Muscle layer of duodenum (tissue), 2 donors: ENCODE measurements around the gene ARHGDIG.

ENCODE experiments used
- H3K27ac ChIP-seq: one replicate; pipeline ENCODE4 v1.7.0; 2013; ENCODE audit warnings: mild to moderate bottlenecking, low read length
- H3K27me3 ChIP-seq: one replicate; pipeline ENCODE4 v1.7.0; 2013; ENCODE audit warnings: low read depth, mild to moderate bottlenecking, control low read depth, low read length
- H3K36me3 ChIP-seq, 2 donors: one replicate each; pipeline ENCODE4 v1.7.0; 2013; ENCODE audit warnings: low read length in 2 of 2, control low read depth in 1 of 2, mild to moderate bottlenecking in 1 of 2; ENCODE audit not compliant: insufficient read depth in 2 of 2, control insufficient read depth in 1 of 2
- H3K4me1 ChIP-seq, 2 donors: one replicate each; pipeline ENCODE4 v1.7.0; 2013; ENCODE audit warnings: low read length in 2 of 2, mild to moderate bottlenecking in 2 of 2, control low read depth in 1 of 2, moderate library complexity in 1 of 2; ENCODE audit not compliant: insufficient read depth in 2 of 2, control insufficient read depth in 1 of 2
- H3K4me3 ChIP-seq, 2 donors: one replicate each; pipeline ENCODE4 v1.7.0; 2013; ENCODE audit warnings: low read length in 2 of 2, low read depth in 1 of 2, mild to moderate bottlenecking in 1 of 2
- H3K9me3 ChIP-seq, 2 donors: one replicate each; pipeline ENCODE4 v1.7.0; 2013; ENCODE audit warnings: low read length in 2 of 2, control low read depth in 1 of 2, mild to moderate bottlenecking in 1 of 2; ENCODE audit not compliant: control insufficient read depth in 1 of 2
- donor health status: healthy.

Gene ARHGDIG

GRCh38 chr16:280552-280951 is at the start of gene ARHGDIG:
TSS of gene ARHGDIG (plus strand) at chr16:280591. CDS start at chr16:280681, 90 bp downstream.
- H3K4me1 ChIP-seq: peaks cover 0 to 20% of the 10 kb centered on the region in 2 donors
- no peaks in the 10 kb centered on the region for H3K36me3 ChIP-seq
- H3K4me3 ChIP-seq: peak within 1 kb of the TSS in 1 of 2 donors; percentile 44
- no peaks in the 10 kb centered on the region for H3K9me3 ChIP-seq
- H3K27ac ChIP-seq: no peak within 1 kb of the TSS
- H3K27me3 ChIP-seq: no peaks in the 10 kb centered on the region

GRCh38 chr16:230949-231348 is 49.4 kb upstream of the ARHGDIG start:
- peaks cover 0 to 18% of the 10 kb centered on the region in 2 donors for H3K4me1 ChIP-seq
- no peak overlapping the region for H3K27ac ChIP-seq
- H3K36me3 ChIP-seq: peaks cover 13 to 23% of the 10 kb centered on the region in 2 donors
- H3K4me3 ChIP-seq: no peak overlapping the region
- no peaks in the 10 kb centered on the region for H3K27me3 ChIP-seq
- H3K9me3 ChIP-seq: no peaks in the 10 kb centered on the region

- H3K27ac ChIP-seq: peak within 1 kb of the TSS; percentile 97
- H3K4me3 ChIP-seq: peak within 1 kb of the TSS; percentile 82 to 91
- H3K4me1 ChIP-seq: peaks cover under 1 to 3% of the 10 kb centered on the region in 2 donors
- H3K27me3 ChIP-seq: no peaks in the 10 kb centered on the region
- peaks cover 0 to 5% of the 10 kb centered on the region in 2 donors for H3K36me3 ChIP-seq
- no peaks in the 10 kb centered on the region for H3K9me3 ChIP-seq
These were observed 45.7 kb upstream of the ARHGDIG start, which contains the start of gene FAM234A for GRCh38 chr16:234468-235305. TSS of gene FAM234A (plus strand) at chr16:234821. CDS start at chr16:254414, 19,593 bp downstream.

GRCh38 chr16:239948-240277 is 40.5 kb upstream of the ARHGDIG start:
- Histone ChIP-seq H3K9me3 (no peaks in the 10 kb centered on the region), H3K27ac (peak overlapping the region; percentile 52), H3K4me3 (no peak overlapping the region), H3K4me1 (peaks cover 6 to 12% of the 10 kb centered on the region in 2 donors), H3K36me3 (peaks cover 0 to 4% of the 10 kb centered on the region in 2 donors), H3K27me3 (no peaks in the 10 kb centered on the region)

GRCh38 chr16:240559-240958 is 39.8 kb upstream of the ARHGDIG start:
- H3K4me1 ChIP-seq: peaks cover 6 to 12% of the 10 kb centered on the region in 2 donors
- H3K27ac ChIP-seq: peak overlapping the region; percentile 4
- H3K27me3 ChIP-seq: no peaks in the 10 kb centered on the region
- H3K36me3 ChIP-seq: no peaks in the 10 kb centered on the region
- H3K9me3 ChIP-seq: no peaks in the 10 kb centered on the region
- no peak overlapping the region for H3K4me3 ChIP-seq

- H3K27ac ChIP-seq: peak overlapping the region; percentile 3
- peaks cover 6 to 12% of the 10 kb centered on the region in 2 donors for H3K4me1 ChIP-seq
- no peaks in the 10 kb centered on the region for H3K27me3 ChIP-seq
- H3K9me3 ChIP-seq: no peaks in the 10 kb centered on the region
- no peaks in the 10 kb centered on the region for H3K36me3 ChIP-seq
- H3K4me3 ChIP-seq: no peak overlapping the region
These were observed 38.1 kb upstream of the ARHGDIG start for GRCh38 chr16:242281-242680.

GRCh38 chr16:243348-243747 is 37.0 kb upstream of the ARHGDIG start:
- H3K27ac ChIP-seq: peak overlapping the region; percentile 23
- peaks cover 6 to 12% of the 10 kb centered on the region in 2 donors for H3K4me1 ChIP-seq
- H3K9me3 ChIP-seq: no peaks in the 10 kb centered on the region
- H3K27me3 ChIP-seq: no peaks in the 10 kb centered on the region
- no peak overlapping the region for H3K4me3 ChIP-seq
- no peaks in the 10 kb centered on the region for H3K36me3 ChIP-seq

GRCh38 chr16:245105-245504 is 35.3 kb upstream of the ARHGDIG start:
- no peak overlapping the region for H3K4me3 ChIP-seq
- no peak overlapping the region for H3K27ac ChIP-seq
- peaks cover 0 to 2% of the 10 kb centered on the region in 2 donors for H3K36me3 ChIP-seq
- no peaks in the 10 kb centered on the region for H3K27me3 ChIP-seq
- no peaks in the 10 kb centered on the region for H3K9me3 ChIP-seq
- H3K4me1 ChIP-seq: peaks cover 2 to 6% of the 10 kb centered on the region in 2 donors

GRCh38 chr16:247027-247426 is 33.4 kb upstream of the ARHGDIG start:
- H3K4me3 ChIP-seq: no peak overlapping the region
- H3K4me1 ChIP-seq: no peaks in the 10 kb centered on the region
- H3K27ac ChIP-seq: no peak overlapping the region
- H3K36me3 ChIP-seq: peaks cover 0 to 15% of the 10 kb centered on the region in 2 donors
- no peaks in the 10 kb centered on the region for H3K9me3 ChIP-seq
- no peaks in the 10 kb centered on the region for H3K27me3 ChIP-seq

- no peak overlapping the region for H3K4me3 ChIP-seq
- no peaks in the 10 kb centered on the region for H3K4me1 ChIP-seq
- peaks cover 0 to 28% of the 10 kb centered on the region in 2 donors for H3K36me3 ChIP-seq
- H3K27ac ChIP-seq: no peak overlapping the region
- H3K9me3 ChIP-seq: no peaks in the 10 kb centered on the region
- no peaks in the 10 kb centered on the region for H3K27me3 ChIP-seq
These were observed 31.0 kb upstream of the ARHGDIG start for GRCh38 chr16:249431-249830.

- peak overlapping the region; percentile 61 for H3K27ac ChIP-seq
These were observed 27.7 kb upstream of the ARHGDIG start for GRCh38 chr16:252366-253337.

More at GRCh38 chr16:252366-253337, 27.7 kb upstream of the ARHGDIG start:
- H3K4me3 ChIP-seq: no peak overlapping the region
- no peaks in the 10 kb centered on the region for H3K27me3 ChIP-seq
- no peaks in the 10 kb centered on the region for H3K4me1 ChIP-seq
- H3K36me3 ChIP-seq: peaks cover 5 to 54% of the 10 kb centered on the region in 2 donors
- H3K9me3 ChIP-seq: no peaks in the 10 kb centered on the region
